HG03432 (cell line): ENCODE results near the gene NOTCH3.

Experiments used
- ATAC-seq: cut with Tn5 transposase; IDR thresholded peaks from one replicate; pipeline ENCODE4 v1.9.1; 2021; ENCODE audit warnings: mild to moderate bottlenecking, moderate library complexity; ENCODE audit not compliant: unreplicated experiment

The NOTCH3 gene

DNA sequence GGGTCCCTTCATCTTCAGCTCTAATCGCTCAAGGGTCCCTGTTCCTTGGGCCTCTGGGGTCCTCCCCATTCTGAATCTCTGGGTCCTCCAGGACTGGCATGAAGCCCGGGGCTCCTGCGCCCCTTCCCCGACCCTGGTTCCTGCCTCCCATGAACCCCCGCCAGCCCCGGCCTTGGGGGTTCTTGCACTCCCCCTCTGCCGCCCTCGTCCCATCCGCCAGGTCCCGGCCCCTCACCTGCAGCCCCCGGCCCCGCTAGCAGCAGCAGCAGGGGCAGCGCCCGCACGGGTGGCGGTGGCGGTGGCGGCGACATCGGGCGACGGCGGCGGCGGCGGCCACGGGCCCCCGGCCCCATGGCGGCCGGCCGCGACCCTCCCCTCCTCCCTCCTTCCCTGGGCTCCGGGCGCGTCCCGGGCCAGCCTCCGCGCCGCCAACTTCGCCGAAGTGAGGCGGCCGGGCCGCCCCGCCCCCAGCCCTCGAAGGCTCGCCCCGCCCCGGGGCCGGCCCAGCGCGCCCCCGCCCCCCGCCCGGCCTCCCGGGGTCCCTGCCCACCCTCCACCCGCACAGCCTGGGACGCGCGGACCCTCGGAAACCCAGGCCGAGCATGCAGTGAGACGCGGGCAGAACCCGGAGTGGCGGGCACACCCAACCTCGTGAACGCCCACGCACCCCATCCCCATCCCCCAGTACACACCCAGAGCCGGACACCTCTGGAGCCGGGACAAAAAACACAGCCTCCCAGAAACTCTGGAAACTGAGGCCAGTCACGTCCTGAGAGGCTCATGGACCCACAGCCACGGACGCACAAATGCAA, at the start of gene NOTCH3:
TSS of gene NOTCH3 (minus strand) at position 443 of the 812 bp plus-strand sequence. CDS start at position 353, 90 bp downstream.
- ATAC-seq: no peak

DNA sequence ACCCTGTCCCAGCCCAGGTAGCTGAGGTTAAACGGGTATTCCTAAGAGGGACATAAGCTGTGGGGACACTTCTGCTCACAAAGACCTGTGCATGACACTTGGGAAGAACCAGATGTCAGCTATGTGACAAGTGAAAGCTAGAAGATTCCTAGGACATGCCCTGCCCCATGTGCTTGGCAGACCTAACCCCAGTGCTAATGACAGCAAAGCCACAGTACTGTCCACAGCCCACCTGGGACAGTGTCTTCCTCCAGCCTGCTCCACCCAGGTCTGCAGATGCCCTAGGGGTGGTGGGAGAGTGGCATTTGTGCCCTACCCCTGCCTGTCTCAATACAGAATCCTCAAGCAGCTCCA, 49.8 kb upstream of the NOTCH3 start:
- ATAC-seq: no peak

DNA sequence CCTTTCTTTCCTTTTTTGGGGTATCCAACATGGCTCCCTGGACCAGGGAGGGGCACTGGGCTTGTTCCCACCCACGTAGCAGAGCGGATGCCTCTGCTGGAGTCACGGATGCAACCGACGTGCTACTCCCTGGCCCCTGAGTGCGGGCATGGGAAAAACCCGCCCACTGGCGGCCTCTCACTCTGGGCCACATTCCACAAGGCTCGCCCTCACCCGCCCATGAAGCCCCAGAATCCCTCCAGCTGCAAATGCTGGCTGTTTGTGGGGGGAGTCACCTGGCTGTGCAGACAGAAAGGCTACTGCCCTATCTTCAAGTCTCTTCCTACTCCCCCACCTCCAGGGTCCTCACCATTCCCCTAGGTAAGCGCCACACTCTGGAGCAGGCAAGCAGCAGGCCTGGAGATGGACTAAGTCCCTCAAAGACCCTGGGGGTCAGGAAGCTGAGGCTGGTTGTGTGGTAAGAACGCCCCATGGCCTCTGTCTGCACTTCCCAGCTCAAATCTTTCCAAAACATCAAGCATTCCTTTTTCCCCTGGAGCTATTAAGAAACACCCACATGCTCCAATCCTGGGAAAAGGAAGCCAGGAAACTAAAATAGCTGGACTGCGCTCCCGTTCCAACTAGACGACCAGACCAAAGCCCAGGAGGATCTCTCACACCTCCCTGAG, 49.3 kb upstream of the NOTCH3 start:
- no peak for ATAC-seq

DNA sequence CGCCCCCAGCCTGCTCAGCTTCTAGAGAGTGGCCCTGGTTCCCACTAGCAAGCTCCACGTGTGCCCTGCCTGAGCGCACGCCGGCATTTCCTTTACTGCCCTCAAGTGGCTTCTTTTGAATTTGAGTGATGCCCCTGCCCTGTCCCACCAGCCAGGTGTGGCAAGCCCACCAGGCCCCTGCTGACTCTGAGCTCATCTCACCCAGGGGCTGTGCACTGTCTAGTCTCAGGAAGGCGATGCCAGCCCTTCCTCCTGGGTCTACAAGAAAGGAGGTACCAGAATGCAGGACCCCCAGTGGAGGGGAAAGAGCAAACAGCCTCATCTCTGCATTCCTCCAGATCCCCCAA, 48.7 kb upstream of the NOTCH3 start:
- no peak for ATAC-seq

DNA sequence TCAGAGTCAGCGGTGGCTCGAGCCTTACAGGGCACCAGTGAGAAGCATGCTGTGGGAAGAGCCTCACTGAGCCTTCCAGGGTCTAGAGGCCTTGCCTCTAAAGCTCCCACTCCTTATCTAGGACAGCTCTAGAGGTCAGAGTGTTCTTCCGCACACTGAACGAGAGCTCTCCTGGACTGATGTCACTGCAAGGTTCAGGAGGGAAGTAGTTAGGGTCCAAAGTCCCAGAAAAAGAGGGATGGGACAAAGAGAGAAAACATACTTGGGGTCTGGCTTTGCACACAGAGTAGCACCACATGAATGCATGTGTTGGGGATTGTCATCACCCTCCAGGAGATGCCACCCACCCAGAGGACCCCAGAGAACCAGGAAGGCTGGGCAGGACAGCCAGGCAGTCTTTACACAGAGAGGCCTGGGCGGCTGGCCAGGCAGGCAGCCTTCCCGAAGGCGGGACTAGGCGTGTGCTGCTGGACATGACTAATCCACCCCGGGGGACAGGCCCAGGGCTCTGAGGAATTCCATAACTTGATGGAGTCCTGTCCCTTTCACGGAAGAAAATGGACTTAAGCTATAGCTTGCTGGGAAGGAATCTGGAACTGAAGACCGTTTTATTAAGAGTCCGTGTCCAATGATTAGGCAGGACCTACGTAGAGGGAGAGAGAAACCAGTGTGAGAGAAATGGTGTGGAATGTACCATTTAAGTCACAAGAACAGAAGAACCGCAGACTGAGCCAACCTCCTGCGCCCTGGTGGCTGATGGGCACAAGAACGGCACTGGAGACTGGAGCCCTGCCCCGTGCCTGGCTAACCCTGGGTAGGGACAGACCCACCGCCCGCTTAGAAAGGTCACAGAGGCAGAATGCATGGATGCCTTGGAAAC, 48.1 kb upstream of the NOTCH3 start:
- no peak for ATAC-seq

DNA sequence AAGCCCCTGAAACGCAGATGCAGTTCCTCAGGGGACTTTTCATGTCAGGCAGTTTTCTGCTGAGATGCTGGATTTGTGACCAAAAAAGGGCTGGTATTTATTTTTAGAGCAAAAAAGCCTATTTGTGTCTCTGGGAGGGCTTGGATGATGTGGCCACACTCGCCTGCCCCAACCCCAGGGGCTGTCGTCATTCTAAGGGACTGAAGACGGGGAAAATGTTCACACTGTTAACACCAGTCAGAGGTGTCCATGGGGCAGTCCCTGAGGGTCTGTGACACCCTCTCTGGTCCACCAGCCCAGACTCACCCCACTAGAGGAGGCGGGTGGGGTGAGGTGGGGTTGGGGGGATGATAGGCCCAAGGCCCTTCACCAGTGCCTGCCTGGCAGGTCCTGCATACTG, 47.3 kb upstream of the NOTCH3 start:
- no peak for ATAC-seq

DNA sequence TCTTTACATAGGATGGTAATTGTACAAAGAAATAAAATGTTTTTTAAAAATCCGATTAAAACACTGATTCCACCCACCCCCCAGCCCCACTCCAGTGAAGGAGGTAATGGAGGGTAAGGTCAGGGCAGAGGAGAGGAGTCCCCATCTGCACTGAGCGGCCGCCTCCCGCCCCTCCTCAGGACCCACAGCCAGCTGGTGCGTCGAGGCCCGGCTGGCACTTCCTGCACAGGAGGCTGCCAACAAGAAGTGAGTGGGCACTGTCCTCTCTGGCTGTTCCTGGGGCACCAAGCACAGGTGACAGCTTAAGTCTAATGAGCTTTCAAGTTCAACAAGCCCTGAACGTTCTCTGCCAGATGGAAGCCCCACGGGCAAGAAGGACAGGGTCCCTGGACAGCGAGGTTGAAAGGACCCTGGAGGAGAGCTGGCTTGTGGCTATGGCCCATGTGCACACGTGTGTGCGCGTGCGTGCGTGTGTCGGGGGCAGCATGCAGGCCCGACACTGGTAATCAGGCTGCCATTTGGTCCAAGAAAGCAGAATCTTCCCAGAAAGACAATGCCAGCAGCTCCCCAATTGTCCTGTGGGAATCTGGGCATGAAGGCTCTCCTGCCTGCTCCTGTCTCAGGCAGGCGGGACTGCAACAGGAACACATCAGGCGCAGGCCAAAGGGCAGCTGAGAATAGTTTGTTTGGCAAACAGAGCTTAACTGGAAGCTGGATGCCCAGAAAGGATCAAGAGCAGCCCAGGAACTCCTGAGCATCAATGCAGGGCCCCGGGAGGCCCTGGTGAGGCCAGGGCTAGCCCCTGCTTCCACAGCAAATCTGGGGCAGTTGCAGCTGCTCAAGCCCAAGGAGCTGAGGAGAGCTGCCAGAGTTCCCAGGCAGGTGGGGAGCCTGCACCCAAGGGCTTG, 46.6 kb upstream of the NOTCH3 start:
- no peak for ATAC-seq

DNA sequence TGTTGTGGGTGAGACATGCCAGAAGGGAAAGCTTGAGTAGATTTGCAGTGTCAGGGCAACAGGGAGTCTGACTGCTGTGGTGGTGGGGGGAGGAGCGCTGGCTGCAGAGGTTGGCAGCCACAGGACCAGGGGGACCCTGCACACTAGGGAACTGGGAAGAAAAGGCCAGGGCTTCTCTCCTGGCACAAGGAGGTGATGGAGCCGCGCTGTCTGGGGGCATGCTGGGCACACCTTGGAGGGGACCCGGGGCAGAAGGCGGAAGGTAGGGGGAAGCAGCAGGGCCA, 45.3 kb upstream of the NOTCH3 start:
- ATAC-seq: no peak

DNA sequence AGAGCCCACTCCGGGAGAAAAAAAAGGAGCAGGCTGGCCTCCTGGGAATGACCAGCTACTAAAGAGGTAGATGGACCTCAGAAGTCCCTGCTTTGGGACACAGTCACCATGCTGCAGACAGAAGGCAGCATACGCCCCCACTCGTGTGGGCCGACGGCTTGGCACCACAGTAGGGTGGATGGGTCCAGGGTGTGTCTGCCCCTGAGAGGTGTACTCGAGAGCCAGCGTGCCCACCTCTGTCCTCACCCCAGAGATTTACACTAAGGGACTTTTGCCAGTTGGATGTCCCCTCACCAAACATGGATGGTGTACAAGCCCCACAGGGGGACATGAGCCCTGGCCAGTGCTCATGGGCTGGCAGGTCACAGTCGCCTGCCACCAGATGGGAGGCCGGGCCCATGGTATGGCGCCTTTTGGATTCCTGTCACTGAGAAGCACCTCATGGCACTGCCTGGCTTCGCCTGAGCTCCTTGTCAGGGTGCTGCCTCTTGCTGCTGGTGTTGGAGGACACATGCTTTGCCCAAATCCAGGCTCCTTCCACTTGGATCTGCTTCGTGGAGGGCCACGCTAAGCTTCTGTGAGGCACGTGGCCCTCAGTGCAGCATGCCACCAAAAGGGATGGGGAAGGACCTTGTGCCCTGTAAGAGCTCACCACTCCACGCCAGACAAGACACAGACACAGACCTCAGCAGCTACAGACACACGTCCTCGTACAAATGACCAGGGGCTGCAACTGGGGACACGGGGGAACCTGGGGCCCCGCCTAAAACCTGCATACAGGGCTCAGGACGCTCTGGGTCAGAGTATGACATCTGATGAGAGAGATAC, 44.8 kb upstream of the NOTCH3 start:
- ATAC-seq: no peak

DNA sequence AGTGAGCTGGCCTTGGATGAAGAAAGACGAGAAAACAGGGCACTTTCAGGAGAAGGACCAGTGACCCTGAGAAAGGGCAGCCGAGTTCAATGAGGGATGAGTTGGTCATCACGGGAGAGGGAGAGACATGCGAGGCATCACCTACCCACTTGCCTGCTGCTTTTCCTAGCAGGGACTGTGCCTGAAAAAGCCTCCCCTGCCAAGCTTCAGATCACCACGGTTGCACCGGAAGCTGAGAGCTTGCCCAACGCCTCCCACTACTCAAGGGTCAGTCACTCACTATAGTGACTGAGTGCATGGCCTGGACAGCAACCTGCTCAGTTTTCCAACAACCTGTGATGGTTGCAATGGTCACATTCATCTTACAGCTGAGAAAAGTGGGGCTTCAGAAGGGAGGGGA, 44.0 kb upstream of the NOTCH3 start:
- ATAC-seq: no peak

DNA sequence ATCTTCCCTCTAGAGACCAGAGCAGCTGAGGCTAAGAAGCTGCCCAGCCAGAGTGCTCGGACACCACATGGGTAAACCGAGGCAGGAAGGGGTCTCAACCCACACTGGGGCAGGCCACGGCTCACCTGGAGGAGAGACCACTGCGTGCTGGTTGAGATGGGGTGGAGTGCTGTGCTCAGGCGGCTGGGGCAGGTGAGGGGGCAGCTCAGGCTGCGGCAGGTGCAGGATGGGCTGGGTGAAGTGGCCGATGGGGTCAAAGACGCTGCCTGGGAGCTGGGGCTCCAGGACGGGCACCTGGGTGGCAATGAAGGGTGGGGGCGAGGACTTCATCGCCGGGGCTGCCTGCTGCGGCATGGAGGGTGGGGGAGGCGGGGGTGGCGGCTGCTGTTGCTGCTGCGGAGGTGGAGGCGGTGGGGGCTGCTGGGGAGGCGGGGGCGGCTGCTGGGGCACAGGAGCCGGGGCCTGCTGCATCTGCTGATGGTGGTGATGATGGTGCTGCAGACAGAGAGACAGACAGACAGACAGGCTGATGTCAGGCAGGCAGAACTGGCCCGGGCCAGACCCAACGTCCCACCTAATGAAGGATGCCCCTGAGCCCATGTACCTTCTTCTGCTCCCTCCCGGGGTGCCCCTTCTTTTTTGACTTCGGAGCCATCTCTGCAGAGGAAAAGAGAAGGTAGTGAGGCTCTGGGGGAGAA, 43.5 kb upstream of the NOTCH3 start:
- no peak for ATAC-seq

DNA sequence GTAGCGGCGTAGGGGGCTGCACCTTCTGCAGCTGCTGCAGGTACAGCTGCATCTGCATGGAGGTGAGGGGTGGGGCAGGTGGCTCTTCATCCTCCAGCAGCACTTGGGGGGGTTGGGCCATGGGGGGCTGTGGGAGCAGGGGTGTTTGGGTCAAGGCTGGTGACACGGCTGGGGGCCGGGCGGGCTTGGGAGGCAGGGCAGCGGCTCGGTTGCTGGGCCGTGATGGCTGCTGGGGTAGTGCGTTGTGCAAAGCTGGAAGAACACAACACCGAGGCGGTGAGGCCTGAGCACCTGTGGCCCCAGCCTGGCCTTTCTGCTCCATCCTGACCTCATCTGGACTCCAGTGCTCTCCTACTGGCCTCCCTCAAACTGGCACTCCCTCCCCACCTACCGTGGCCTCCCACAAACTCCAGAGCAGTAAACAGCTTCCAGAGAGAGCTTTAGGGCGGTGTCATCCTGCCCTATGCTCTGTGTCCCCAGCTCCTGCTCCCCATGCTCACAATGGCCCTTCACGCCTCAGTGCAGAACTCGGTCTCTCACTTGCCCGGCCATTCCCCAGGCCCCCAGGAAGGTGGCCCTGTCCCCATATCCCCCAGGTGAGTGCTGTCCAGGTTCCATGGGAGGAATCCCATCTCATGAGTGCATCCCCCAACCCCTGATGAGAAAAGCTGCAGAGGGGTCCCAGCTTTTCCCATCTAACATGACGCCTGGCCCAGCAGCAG, 42.6 kb upstream of the NOTCH3 start:
- no peak for ATAC-seq

DNA sequence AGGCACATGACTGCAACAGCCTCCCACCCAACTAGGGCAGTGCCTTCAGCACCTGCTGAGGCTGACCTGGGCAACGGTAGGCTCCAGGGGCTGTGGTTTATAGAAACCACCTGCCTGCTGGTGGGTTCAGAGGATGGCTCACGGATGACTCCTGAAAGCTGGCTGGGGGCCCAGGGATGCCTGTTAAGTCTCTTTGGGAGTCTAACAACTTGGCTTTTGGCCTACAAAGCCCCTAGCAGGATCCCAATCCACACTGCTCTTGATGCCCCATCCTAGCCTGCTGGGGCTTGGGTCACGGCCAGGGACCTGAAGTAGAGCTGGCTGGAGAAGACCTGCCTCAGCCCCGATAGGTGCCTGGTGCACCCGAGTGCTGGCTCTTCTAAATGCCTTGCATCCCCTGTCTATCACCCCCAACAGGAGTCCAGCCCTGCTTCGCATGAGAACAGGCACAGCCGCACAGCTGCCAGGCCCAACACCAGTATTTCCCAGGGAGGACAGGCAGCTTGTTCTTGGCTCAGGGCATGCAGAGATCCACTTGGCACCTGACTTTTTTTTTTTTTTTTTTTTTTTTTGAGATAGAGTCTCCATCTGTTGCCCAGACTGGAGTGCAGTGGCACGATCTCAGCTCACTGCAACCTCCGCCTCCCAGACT, 40.6 kb upstream of the NOTCH3 start:
- ATAC-seq: no peak

DNA sequence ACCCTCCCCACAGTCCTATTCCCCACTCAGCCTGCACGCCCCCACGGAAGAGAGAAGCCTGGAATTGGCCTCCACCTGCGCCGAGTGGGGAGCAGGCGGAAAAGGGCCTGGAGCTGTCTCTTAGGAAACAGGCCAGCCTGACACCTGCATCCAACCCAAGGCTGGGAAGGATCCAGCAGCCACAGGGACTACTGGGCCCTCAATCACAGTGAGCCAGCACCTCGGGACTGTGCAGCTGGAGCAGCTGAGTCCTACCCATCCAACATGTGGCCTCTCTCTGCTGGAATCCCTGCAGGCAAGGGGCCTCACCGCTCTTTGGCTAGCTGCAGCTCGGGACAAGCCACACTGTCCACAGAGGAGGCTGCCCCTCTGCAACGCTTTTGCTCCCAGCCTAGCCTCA, 39.7 kb upstream of the NOTCH3 start:
- no peak for ATAC-seq

DNA sequence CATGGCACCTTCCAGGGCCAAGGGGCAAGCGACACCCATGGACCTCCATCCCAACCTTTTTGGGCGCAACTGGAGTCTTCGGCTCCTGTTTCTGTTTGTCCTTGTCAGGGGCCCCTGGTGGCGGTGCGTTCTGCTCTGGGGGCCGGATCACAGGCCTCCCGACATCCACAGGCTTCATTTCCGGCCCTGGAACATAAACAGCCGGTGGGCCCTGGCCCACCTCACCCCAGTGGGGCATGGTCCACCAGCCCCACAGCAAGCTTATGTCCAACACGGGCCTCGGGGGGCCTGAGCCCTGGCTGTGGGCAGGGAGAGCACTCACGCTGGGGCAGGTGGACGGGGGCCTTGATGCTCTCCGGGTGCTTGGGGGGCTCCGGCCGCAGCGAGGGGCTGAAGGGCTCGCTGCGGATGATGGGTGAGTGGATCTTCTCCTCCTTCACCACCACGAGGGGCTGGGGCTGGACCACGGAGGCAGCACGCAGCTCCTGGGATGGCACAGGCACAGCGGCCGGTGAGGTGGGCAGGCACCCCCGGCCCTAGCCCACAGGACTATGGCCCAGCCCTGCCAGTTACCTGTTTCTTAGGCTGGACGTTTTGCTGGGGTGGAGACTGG, 38.6 kb upstream of the NOTCH3 start:
- no peak for ATAC-seq

DNA sequence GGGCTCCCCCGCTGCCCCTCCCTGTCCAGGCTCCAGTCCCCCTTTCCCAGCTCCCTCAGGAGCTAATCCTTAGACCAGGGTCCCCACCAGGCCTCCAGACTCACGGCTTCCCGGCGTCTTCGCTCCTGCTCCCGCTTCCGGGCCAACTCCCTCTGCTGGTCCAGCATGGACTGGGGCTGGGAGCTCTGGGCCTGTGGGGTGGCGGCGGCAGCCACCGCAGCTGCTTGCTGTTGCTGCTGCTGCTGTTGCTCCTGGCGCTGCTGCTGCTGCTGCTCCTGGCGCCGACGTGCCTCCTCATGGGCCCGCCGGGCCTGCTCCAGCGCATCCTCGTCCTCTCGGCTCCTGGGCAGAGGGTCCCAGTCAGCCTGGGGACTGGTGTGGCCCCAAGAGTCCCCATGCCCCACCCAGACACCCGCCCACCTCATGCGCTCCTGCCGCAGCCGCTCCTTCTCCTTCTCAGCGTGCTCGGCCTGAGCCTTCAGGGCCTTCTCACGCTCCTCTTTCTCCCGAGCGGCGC, 37.9 kb upstream of the NOTCH3 start:
- ATAC-seq: no peak

DNA sequence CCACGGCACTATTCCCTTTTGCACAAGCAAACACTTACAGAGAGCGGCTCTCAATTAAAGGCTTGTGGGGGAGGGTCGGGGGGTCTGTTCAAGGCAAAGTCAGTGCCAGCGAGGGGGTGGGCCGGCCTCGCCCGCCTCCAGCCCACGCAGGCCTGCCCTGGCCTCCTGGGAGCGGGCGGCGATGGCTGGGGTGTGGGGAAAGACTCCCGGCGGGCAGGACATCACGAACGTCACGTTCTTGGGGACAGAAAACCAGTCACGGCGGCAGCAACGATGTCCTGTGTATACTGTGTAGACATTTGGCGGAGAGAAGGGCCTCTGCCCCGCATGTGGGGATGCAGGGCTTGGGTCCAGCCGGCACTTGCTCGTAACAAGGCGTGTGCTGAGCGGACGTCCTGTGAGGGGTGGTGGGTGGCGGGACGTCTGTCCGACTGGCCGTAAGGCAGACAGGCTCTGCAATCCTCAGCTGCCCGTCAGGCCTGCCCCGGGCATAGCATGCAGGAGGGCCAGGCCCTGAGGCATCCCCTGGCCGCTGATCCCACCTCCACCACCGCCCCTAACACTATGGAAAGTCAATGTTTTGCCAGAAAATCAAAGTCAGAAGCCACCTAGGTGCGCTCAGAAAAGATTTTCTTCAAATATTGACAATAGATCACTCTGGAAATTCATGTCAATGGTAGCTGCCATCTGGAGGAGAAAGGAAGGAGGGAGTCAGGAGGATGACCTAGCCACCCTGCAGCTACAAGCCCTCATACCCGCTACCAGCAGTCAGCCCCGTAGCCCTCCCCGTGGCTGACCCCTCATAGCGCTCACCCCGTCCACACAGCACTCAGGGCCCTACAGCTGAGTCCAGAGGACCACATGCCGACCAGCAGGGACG, 37.2 kb upstream of the NOTCH3 start:
- no peak for ATAC-seq
